B cell (primary cell): Measurements from ENCODE around the gene MYMK. TPM values are rescaled to one million over a fixed set of nuclear protein-coding genes. Genes with fewer than 3 reads are reported as not detected.

ENCODE experiments used
- ATAC-seq: fragments of 200-7000 bp; cut with Tn5 transposase; one replicate; pipeline ENCODE4 v1.10.0; 2021; ENCODE audit warnings: low read depth, mild to moderate bottlenecking, moderate number of reproducible peaks, moderate library complexity
- CTCF ChIA-PET: fragments of 350-600 bp; sonication (Branson Sonifier 250); formaldehyde crosslinking; loops from one replicate; lab custom pipeline; 2021; ENCODE audit warnings: antibody characterized with exemption, inconsistent platforms; lab: Charles Lee
- POLR2A ChIA-PET: fragments of 350-600 bp; sonication (Branson Sonifier 250); formaldehyde crosslinking; loops from one replicate; lab custom pipeline; 2021; ENCODE audit warnings: antibody characterized with exemption; lab: Charles Lee
- DNase-seq: peaks from one replicate; pipeline ENCODE4 v3.0.0; 2013
- H2AFZ ChIP-seq: 2 replicates; pipeline ENCODE4 v1.6.1; 2012; ENCODE audit warnings: mild to moderate bottlenecking, low read depth, low read length; ENCODE audit not compliant: insufficient read depth, poor library complexity, severe bottlenecking
- H3K27ac ChIP-seq, 2 donors: 1 replicate in 1 of 2; 2 replicates in 1 of 2; pipeline ENCODE4 v1.5.1; 2012 to 2013; ENCODE audit warnings: low read length in 2 of 2, mild to moderate bottlenecking in 2 of 2, moderate library complexity in 1 of 2
- H3K27me3 ChIP-seq, 4 experiments: fragments of 200-600 bp in 1 of 4; sonication (generic) in 1 of 4; replicated peaks in 1 of 4; 1 replicate in 2 of 4; 2 replicates in 2 of 4; pipeline versions ENCODE4 v1.6.1 to v1.7.0; 2013 to 2016; ENCODE audit warnings: low read length in 3 of 4, mild to moderate bottlenecking in 2 of 4, mixed read lengths in 1 of 4, moderate library complexity in 1 of 4; ENCODE audit not compliant: insufficient read depth in 4 of 4, control insufficient read depth in 3 of 4; ENCODE audit errors: control extremely low read depth in 1 of 4
- H3K36me3 ChIP-seq, 2 experiments: replicated peaks in 1 of 2; 1 replicate in 1 of 2; 2 replicates in 1 of 2; pipeline versions ENCODE4 v1.6.1 to v1.7.1; 2013; ENCODE audit warnings: low read length in 1 of 2; ENCODE audit not compliant: insufficient read depth in 2 of 2, control insufficient read depth in 1 of 2; ENCODE audit errors: control extremely low read depth in 1 of 2, extremely low read depth in 1 of 2
- H3K4me1 ChIP-seq, 2 donors: fragments of 200-600 bp in 1 of 2; sonication (generic) in 1 of 2; 1 replicate in 1 of 2; 2 replicates in 1 of 2; pipeline versions ENCODE4 v1.5.1 to v1.6.1; 2013 to 2017; ENCODE audit warnings: low read length in 2 of 2; ENCODE audit not compliant: control insufficient read depth in 2 of 2, insufficient read depth in 2 of 2
- H3K4me2 ChIP-seq: replicated peaks from 2 replicates; pipeline ENCODE3; 2012; ENCODE audit warnings: mild to moderate bottlenecking, low read depth, low read length; ENCODE audit not compliant: poor library complexity, severe bottlenecking
- H3K4me3 ChIP-seq, 5 experiments: fragments of 200-600 bp in 1 of 5; sonication (generic) in 1 of 5; 1 replicate in 3 of 5; 2 replicates in 2 of 5; pipeline versions ENCODE4 v1.5.1 to v1.7.0; 2011 to 2016; ENCODE audit warnings: low read length in 4 of 5, mild to moderate bottlenecking in 4 of 5, low read depth in 2 of 5, control low read depth in 1 of 5, moderate library complexity in 1 of 5; ENCODE audit not compliant: insufficient read depth in 1 of 5; ENCODE audit errors: control extremely low read depth in 1 of 5, extremely low read depth in 1 of 5
- H3K79me2 ChIP-seq: fragments of 200-600 bp; sonication (generic); one replicate; pipeline ENCODE4 v1.6.0; 2016; ENCODE audit warnings: low read length; ENCODE audit not compliant: control insufficient read depth, insufficient read depth
- H3K9ac ChIP-seq: fragments of 200-600 bp; sonication (generic); 2 replicates; pipeline ENCODE4 v1.6.1; 2017; ENCODE audit warnings: mild to moderate bottlenecking, low read length, moderate library complexity
- H3K9me3 ChIP-seq, 3 donors: one replicate each; pipeline versions ENCODE4 v1.6.1 to v1.7.1; 2013; ENCODE audit warnings: low read length in 2 of 3; ENCODE audit not compliant: control insufficient read depth in 2 of 3, insufficient read depth in 1 of 3; ENCODE audit errors: control extremely low read depth in 1 of 3
- H4K20me1 ChIP-seq: 2 replicates; pipeline ENCODE4 v1.6.0; 2012; ENCODE audit warnings: mild to moderate bottlenecking, low read length; ENCODE audit not compliant: insufficient read depth, control insufficient read depth, poor library complexity, severe bottlenecking
- H3K27ac Mint-ChIP-seq: one replicate; pipeline ENCODE4 v1.8.0; 2021; ENCODE audit warnings: mixed read lengths
- H3K27me3 Mint-ChIP-seq: one replicate; pipeline ENCODE4 v1.8.0; 2021; ENCODE audit warnings: mixed read lengths
- H3K4me1 Mint-ChIP-seq: one replicate; pipeline ENCODE4 v1.8.0; 2021; ENCODE audit warnings: mixed read lengths
- H3K4me3 Mint-ChIP-seq: one replicate; pipeline ENCODE4 v1.8.0; 2021; ENCODE audit warnings: mixed read lengths
- H3K9me3 Mint-ChIP-seq: one replicate; pipeline ENCODE4 v1.8.0; 2022; ENCODE audit warnings: mixed read lengths; ENCODE audit not compliant: insufficient read depth
- EZH2 ChIP-seq: IDR thresholded peaks from 2 replicates; pipeline ENCODE4 v1.6.1; 2012; ENCODE audit warnings: borderline replicate concordance, low read depth, mild to moderate bottlenecking, moderate library complexity, low read length; ENCODE audit not compliant: insufficient read depth, poor library complexity, severe bottlenecking
- WGBS: methylation state at CpG from one replicate; pipeline ENCODE4 v1.1.5; 2013; ENCODE audit warnings: missing lambda C conversion rate; ENCODE audit not compliant: insufficient coverage; 5-methylcytosine and 5-hydroxymethylcytosine counted together
- intact Hi-C: fragments of 100-400 bp; cut with micrococcal nuclease; formaldehyde crosslinking; loops from one replicate; pipeline ENCODE4 v1.10.0; 2022
- polyA plus RNA-seq: library from polyadenylated mRNA; depleted of rRNA; stranded (reverse); fragments of >200 nt; gene quantifications from 2 replicates; pipeline ENCODE4 v1.2.3, GENCODE V29; 2012
- total RNA-seq, 2 donors: library from RNA; stranded (reverse); fragments of 120-200 nt in 1 of 2; gene quantifications; 1 replicate in 1 of 2; 2 replicates in 1 of 2; pipeline versions ENCODE4 v1.2.3 to v1.2.4, GENCODE V29; 2013 to 2022
- TF ChIP-seq, protein P1 (sequence below): fragments of 200-600 bp; IDR thresholded peaks from one replicate; pipeline ENCODE4 v1.8.0; 2022; ENCODE audit warnings: antibody characterized with exemption, mild to moderate bottlenecking

Gene MYMK
- total and polyA plus RNA-seq, 2 donors (not counting 1 experiment from before 2014, with no cell fraction given) = not detected

DNA sequence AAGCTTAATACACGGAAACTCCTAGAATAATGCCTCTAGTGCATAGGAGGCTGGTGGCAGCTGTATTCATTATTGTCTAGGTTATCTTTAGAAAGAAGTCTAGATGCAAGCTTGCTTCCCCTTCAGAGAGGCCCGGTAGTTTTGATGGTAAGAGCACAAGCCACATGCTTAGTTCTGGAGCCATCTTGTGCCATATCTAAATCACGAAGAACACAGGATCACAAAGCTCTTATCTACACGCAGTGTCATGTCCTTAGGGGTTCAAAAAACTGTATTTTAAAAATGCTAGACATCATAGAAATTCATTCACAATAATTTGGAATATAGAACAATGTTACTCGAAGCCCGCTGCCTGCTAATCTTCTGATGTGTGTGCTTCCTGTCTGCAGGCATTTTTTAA is 58.8 kb downstream of the MYMK start:
- Histone ChIP-seq H3K79me2 (peaks cover 13% of the 10 kb centered on the region), H3K4me1 (peaks cover 2 to 22% of the 10 kb centered on the region in 2 donors), H3K4me3 (no peak overlapping the region), H2AFZ (no peak overlapping the region), H3K36me3 (peaks cover 0 to 11% of the 10 kb centered on the region in 2 experiments), H3K4me2 (no peak overlapping the region), H3K27me3 (no peaks in the 10 kb centered on the region), H3K27ac (no peak overlapping the region), H3K9me3 (no peaks in the 10 kb centered on the region), H4K20me1 (peaks cover 29% of the 10 kb centered on the region), H3K9ac (no peak overlapping the region)
- Mint-ChIP-seq H3K27me3 (no peaks in the 10 kb centered on the region), H3K4me3 (no peak overlapping the region), H3K4me1 (peaks cover 16% of the 10 kb centered on the region), H3K9me3 (no peaks in the 10 kb centered on the region), H3K27ac (no peak overlapping the region)
- ChIA-PET CTCF (no interaction called here), POLR2A (no interaction called here)
- no peak for DNase-seq
- WGBS = no CpG with 5 or more reads among the region's 6 CpGs
- ATAC-seq = no peak
- intact Hi-C loops = no loop called here
- TF ChIP-seq, protein P1, sequence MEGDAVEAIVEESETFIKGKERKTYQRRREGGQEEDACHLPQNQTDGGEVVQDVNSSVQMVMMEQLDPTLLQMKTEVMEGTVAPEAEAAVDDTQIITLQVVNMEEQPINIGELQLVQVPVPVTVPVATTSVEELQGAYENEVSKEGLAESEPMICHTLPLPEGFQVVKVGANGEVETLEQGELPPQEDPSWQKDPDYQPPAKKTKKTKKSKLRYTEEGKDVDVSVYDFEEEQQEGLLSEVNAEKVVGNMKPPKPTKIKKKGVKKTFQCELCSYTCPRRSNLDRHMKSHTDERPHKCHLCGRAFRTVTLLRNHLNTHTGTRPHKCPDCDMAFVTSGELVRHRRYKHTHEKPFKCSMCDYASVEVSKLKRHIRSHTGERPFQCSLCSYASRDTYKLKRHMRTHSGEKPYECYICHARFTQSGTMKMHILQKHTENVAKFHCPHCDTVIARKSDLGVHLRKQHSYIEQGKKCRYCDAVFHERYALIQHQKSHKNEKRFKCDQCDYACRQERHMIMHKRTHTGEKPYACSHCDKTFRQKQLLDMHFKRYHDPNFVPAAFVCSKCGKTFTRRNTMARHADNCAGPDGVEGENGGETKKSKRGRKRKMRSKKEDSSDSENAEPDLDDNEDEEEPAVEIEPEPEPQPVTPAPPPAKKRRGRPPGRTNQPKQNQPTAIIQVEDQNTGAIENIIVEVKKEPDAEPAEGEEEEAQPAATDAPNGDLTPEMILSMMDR = no peak
- no peak for TF ChIP-seq EZH2

- H3K9me3 Mint-ChIP-seq = no peaks in the 10 kb centered on the region
- intact Hi-C loops = no loop called here
- Histone ChIP-seq H4K20me1 (peaks cover 23% of the 10 kb centered on the region), H3K4me1 (peaks cover 8 to 28% of the 10 kb centered on the region in 2 donors), H3K9me3 (no peaks in the 10 kb centered on the region), H3K27ac (no peak overlapping the region), H3K4me2 (no peak overlapping the region), H3K4me3 (no peak overlapping the region), H3K9ac (no peak overlapping the region), H2AFZ (no peak overlapping the region), H3K27me3 (no peaks in the 10 kb centered on the region), H3K36me3 (peaks cover 0 to 11% of the 10 kb centered on the region in 2 experiments), H3K79me2 (peaks cover 13% of the 10 kb centered on the region)
- ATAC-seq = no peak
- no peak overlapping the region for H3K4me3 Mint-ChIP-seq
- CTCF ChIA-PET = interaction anchor here (0.6 kb wide), 1 partner anchor 20 kb away, joined by 3 read pairs; no protein-coding TSS in a partner anchor
- H3K27ac Mint-ChIP-seq = no peak overlapping the region
- TF ChIP-seq EZH2 = no peak
- TF ChIP-seq, protein P1 = no peak
- no peaks in the 10 kb centered on the region for H3K27me3 Mint-ChIP-seq
- peaks cover 20% of the 10 kb centered on the region for H3K4me1 Mint-ChIP-seq
- 94% methylated on average over 7 of the region's 10 CpGs for WGBS
- POLR2A ChIA-PET = no interaction called here
- DNase-seq = no peak
Observed at GRCh38 chr9:133464638-133465037, 60.1 kb downstream of the MYMK start.

Other genes starting within 250 kb of the MYMK start
- gene ABO, start 249.8 kb downstream of the MYMK start, total RNA-seq = not detected in 2 replicates
- gene ABO, start 249.8 kb downstream of the MYMK start, polyA plus RNA-seq = not detected in 2 replicates
- gene SURF6, start 188.8 kb downstream of the MYMK start, total RNA-seq = 24.8 and 25.9 TPM in 2 replicates
- 14.7 and 24.4 TPM in 2 replicates for gene SURF6, start 188.8 kb downstream of the MYMK start, polyA plus RNA-seq
- 50.4 and 56.9 TPM in 2 replicates for gene MED22, start 176.8 kb downstream of the MYMK start, total RNA-seq
- 33.9 and 44.9 TPM in 2 replicates for gene MED22, start 176.8 kb downstream of the MYMK start, polyA plus RNA-seq
- 2,342 and 2,407 TPM in 2 replicates for gene RPL7A, start 176.7 kb downstream of the MYMK start, total RNA-seq
- 3,489 and 3,937 TPM in 2 replicates for gene RPL7A, start 176.7 kb downstream of the MYMK start, polyA plus RNA-seq
- 44.1 and 56.2 TPM in 2 replicates for gene SURF1, start 168.5 kb downstream of the MYMK start, total RNA-seq
- 46.7 and 54.5 TPM in 2 replicates for gene SURF1, start 168.5 kb downstream of the MYMK start, polyA plus RNA-seq
- gene SURF2, start 168.4 kb downstream of the MYMK start, total RNA-seq = 16.9 and 17.1 TPM in 2 replicates
- gene SURF2, start 168.4 kb downstream of the MYMK start, polyA plus RNA-seq = 14.0 and 17.3 TPM in 2 replicates
- 43.8 and 44.1 TPM in 2 replicates for gene SURF4, start 148.9 kb downstream of the MYMK start, total RNA-seq
- 34.7 and 44.9 TPM in 2 replicates for gene SURF4, start 148.9 kb downstream of the MYMK start, polyA plus RNA-seq
- gene STKLD1, start 148.6 kb downstream of the MYMK start, total RNA-seq = 1.1 and 2.7 TPM in 2 replicates
- 0.18 and 0.79 TPM in 2 replicates for gene STKLD1, start 148.6 kb downstream of the MYMK start, polyA plus RNA-seq
- 37.1 and 39.9 TPM in 2 replicates for gene REXO4, start 106.9 kb downstream of the MYMK start, total RNA-seq
- 22.2 and 25.0 TPM in 2 replicates for gene REXO4, start 106.9 kb downstream of the MYMK start, polyA plus RNA-seq
- gene ADAMTS13, start 102.6 kb downstream of the MYMK start, total RNA-seq = 2.5 and 3.3 TPM in 2 replicates
- 4.9 and 5.7 TPM in 2 replicates for gene ADAMTS13, start 102.6 kb downstream of the MYMK start, polyA plus RNA-seq
- gene CACFD1, start 65.0 kb downstream of the MYMK start, total RNA-seq = 31.1 and 37.1 TPM in 2 replicates
- gene CACFD1, start 65.0 kb downstream of the MYMK start, polyA plus RNA-seq = 19.6 and 27.4 TPM in 2 replicates
- gene SLC2A6, start 45.9 kb downstream of the MYMK start, total RNA-seq = 47.0 and 51.8 TPM in 2 replicates
- 85.2 and 108 TPM in 2 replicates for gene SLC2A6, start 45.9 kb downstream of the MYMK start, polyA plus RNA-seq
- not detected in 2 replicates for gene ADAMTSL2, start 9.7 kb upstream of the MYMK start, total RNA-seq
- gene ADAMTSL2, start 9.7 kb upstream of the MYMK start, polyA plus RNA-seq = 0.03 TPM in 1 of 2 replicates, not detected in the other
- not detected in 2 replicates for gene FAM163B, start 84.4 kb upstream of the MYMK start, total RNA-seq
- gene FAM163B, start 84.4 kb upstream of the MYMK start, polyA plus RNA-seq = not detected in 2 replicates
- not detected in 2 replicates for gene DBH, start 111.4 kb upstream of the MYMK start, total RNA-seq
- not detected in 2 replicates for gene DBH, start 111.4 kb upstream of the MYMK start, polyA plus RNA-seq
- gene SARDH, start 213.4 kb upstream of the MYMK start, total RNA-seq = 0.07 and 0.32 TPM in 2 replicates
- gene SARDH, start 213.4 kb upstream of the MYMK start, polyA plus RNA-seq = 0.03 TPM in 1 of 2 replicates, not detected in the other